ENCODE results near the gene GRIP1. TPM values are rescaled to one million over a fixed set of nuclear protein-coding genes. Genes with fewer than 3 reads are reported as not detected.

The GRIP1 gene
- total RNA-seq, 4 donors from 2014 or later, result 0.85 to 1.8 TPM; not detected in 2

GRCh38 chr12:66688846-66689439, 10.1 kb upstream of the GRIP1 start:
- TF ChIP-seq, protein P1, sequence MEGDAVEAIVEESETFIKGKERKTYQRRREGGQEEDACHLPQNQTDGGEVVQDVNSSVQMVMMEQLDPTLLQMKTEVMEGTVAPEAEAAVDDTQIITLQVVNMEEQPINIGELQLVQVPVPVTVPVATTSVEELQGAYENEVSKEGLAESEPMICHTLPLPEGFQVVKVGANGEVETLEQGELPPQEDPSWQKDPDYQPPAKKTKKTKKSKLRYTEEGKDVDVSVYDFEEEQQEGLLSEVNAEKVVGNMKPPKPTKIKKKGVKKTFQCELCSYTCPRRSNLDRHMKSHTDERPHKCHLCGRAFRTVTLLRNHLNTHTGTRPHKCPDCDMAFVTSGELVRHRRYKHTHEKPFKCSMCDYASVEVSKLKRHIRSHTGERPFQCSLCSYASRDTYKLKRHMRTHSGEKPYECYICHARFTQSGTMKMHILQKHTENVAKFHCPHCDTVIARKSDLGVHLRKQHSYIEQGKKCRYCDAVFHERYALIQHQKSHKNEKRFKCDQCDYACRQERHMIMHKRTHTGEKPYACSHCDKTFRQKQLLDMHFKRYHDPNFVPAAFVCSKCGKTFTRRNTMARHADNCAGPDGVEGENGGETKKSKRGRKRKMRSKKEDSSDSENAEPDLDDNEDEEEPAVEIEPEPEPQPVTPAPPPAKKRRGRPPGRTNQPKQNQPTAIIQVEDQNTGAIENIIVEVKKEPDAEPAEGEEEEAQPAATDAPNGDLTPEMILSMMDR (IDR thresholded peaks at IDR 0.05; ENCODE audit: low read depth), result no peak

DNA sequence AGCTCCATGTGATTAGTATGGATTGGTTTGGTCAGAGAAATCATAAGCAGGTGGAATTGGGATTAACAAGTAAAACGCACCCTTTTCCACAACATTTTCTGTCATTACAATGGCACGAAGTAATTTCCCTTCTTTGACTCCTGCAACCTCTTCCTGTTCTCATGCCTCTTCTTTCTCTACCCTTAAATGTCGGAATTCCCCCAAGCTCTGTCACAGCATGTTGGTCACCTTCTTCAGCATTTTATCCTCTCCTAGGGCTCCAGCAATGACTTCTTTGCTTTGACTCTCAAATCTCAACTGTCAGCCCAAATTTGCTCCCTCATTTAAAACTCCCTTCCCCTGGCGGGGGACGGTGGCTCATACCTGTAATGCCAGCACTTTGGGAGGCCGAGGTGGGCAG, 5.3 kb upstream of the GRIP1 start:
- TF ChIP-seq, protein P1 (IDR thresholded peaks at IDR 0.05; ENCODE audit: low read depth), result no peak

DNA sequence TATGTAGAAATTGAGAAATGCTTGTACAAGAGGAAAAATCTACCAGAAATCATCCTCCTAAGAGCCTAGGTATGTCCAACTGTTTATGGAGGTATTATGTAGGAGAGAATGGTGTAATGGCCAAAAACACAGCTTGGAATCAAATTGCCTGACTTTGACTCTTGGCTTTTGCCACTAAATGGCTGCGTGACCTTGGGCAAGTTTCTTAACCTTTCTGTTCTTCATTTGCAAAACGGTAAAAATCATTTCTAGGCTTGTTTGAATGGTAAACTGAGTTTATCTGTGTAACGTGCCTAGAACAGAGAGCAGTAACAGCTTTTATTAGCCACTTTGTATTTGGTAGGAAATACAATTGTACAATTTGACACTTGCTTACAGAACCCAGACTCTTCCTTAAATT, 4.9 kb upstream of the GRIP1 start:
- TF ChIP-seq, protein P1 (IDR thresholded peaks at IDR 0.05; ENCODE audit: low read depth), result no peak

- TF ChIP-seq, protein P1 (IDR thresholded peaks at IDR 0.05; ENCODE audit: low read depth), result no peak
These were observed 4.2 kb upstream of the GRIP1 start for GRCh38 chr12:66683073-66683472.

GRCh38 chr12:66679461-66680084, 697 bp upstream of the GRIP1 start:
- TF ChIP-seq, protein P1 (IDR thresholded peaks at IDR 0.05; ENCODE audit: low read depth), result no peak

- TF ChIP-seq, protein P1 (IDR thresholded peaks at IDR 0.05; ENCODE audit: low read depth), result no peak
These were observed 2.6 kb downstream of the GRIP1 start for GRCh38 chr12:66676241-66676640.

DNA sequence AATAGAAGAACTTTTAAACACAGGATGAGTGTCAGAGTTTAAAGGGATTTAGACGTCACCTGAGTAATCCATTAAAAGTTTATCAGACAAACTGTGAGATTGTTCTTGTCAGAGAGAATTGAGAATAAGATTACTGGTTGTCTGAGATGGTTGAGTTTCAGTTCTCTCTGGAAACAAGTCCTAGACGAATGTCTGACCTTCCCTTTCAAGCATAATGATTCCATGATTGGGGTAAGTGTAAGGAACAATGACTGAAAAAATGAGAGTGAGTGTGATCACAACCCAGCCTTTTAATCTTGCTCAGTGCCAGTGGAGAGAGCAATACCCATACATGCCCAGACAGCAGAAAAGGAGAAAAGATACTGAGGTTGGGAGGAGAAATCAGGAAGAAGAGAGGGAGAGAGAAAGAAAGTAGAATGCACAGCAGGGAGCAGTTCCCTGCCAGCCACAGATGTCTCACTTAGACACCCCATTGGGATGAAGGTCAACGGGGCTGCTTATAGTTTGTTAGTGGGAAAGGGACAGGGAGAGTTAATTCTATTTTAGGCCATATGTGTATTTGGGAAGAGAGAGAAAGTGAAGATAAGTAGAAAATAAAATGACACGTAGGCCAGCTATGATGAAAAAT, 4.3 kb downstream of the GRIP1 start:
- TF ChIP-seq, protein P1 (IDR thresholded peaks at IDR 0.05; ENCODE audit: low read depth), result no peak

Measured in subcutaneous adipose tissue (tissue), 4 donors.